NCI-H2029 (cell line): ENCODE data around the gene LRIT2.
"Not testable (repeated sequence)": the region's sequence is repeated elsewhere in the genome, so short reads cannot be mapped to it uniquely, and the experiment has no call there.

Experiments
- DNase-seq: peaks from one replicate; lab custom pipeline; 2025; lab: John Stamatoyannopoulos, UW

LRIT2 gene

GRCh38 chr10:84184517-84184916 lies 40.8 kb downstream of the LRIT2 start:
- DNase-seq = no peak

DNA sequence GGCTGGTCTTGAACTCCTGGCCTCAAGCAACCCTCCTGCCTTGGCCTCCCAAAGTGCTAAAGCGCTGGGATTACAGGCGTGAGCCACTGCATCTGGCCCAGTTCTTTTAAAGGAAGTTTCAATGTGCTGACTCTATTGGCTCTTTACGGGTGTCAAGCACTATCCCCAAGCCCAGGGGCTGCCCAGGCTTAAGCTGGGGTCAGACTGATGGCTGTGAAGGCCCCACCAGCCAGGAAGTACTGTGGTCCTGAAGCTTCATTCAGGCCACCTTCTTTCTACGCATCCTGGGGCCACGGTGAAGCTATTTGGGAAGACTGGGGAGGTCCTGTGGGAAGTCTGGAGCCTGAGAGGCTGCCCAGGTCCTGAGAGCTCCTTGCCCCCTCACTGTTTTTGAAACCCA lies 43.7 kb downstream of the LRIT2 start:
- DNase-seq = no peak

DNA sequence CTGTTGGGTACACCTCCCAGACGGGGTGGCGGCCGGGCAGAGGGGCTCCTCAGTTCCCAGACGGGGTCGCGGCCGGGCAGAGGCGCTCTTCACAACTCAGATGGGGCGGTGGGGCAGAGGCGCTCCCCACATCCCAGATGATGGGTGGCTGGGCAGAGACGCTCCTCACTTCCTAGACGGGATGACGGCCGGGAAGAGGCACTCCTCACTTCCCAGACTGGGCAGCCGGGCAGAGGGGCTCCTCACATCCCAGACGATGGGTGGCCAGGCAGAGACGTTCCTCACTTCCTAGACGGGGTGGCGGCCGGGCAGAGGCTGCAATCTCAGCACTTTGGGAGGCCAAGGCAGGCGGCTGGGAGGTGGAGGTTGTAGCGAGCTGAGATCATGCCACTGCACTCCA lies 45.0 kb downstream of the LRIT2 start:
- not testable (repeated sequence) for DNase-seq

GRCh38 chr10:84179059-84179710 lies 46.2 kb downstream of the LRIT2 start:
- peak; percentile 62 for DNase-seq

- DNase-seq = no peak
These were observed 47.2 kb downstream of the LRIT2 start for GRCh38 chr10:84178160-84178609.

- no peak for DNase-seq
These were observed 47.7 kb downstream of the LRIT2 start for GRCh38 chr10:84177541-84178141.

DNA sequence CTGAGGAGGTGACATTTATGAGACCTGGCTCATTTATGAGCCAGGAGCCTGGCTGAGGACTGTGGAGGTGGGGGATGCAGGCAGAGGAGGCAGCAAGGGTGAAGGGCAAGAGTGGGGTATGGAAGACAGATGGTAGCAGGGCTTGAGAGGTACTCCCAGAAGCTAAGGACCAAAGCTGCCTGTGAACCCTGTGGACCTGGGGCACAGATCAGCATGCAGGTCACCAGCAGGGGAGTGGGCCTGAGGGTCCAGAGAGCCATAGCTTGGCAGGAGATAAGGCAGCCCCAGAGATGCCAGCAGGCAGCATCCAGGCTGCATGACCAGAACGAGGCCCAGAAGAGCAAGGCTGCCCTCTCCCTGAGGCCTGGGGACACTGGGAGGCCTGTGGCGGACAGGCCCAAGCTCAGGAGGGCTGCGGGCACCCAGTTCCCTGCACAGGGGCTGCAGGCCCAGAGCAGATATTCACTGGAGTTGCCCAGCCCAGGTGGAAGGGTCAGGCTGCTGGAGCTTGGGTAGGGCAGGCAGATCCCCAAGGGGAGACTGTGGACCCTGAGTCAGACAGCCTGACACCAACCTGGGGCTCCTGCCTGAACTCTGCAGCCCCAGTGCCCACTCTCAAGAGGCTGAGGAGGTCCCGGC lies 48.4 kb downstream of the LRIT2 start:
- DNase-seq = no peak

DNA sequence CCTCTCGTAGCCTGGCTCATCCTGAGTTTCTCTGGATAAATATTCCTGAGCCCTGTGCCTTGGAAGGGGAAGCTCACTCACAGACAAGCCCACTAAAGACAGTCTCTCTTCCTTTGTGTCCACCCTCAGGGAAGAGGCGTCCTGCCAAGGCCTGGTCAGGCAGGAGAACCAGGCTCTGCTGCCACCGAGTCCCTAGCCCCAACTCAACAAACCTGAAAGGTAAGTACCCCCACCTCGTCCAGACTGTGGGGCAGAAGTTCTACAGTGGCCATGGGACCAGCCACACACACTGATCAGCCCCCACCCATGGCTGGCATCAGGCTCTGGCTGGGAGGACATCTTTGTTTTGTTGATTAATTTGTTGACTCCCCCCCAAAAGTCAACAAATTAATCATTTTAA lies 49.0 kb downstream of the LRIT2 start:
- DNase-seq = no peak

- DNase-seq = no peak
These were observed 49.9 kb downstream of the LRIT2 start for GRCh38 chr10:84175436-84175835.

DNA sequence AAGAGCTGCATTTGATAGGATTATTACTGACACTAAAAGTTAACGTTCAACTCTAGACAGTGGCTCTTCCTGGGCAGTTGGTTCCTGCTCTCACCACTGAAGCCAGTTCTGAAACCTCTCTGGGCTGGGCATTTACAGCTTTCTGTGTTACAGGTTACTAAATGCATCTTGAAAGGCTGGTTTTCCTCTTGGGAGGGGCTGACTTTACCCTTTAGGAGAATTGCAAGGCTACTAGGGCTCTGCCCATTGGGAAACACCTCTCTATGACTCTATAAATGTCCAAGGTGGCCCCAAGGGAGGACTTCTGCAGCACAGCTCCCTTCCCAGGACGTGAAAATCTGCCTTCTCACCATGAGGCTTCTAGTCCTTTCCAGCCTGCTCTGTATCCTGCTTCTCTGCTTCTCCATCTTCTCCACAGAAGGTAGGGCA lies 51.8 kb downstream of the LRIT2 start, which contains the start of gene GPR15LG:
Gene GPR15LG, plus strand, starts transcription at position 301 of the 429 bp plus-strand sequence. Its CDS starts 51 bp downstream, at position 352.
- DNase-seq = no peak

GRCh38 chr10:84172467-84173356 lies 52.6 kb downstream of the LRIT2 start:
- no peak for DNase-seq

DNA sequence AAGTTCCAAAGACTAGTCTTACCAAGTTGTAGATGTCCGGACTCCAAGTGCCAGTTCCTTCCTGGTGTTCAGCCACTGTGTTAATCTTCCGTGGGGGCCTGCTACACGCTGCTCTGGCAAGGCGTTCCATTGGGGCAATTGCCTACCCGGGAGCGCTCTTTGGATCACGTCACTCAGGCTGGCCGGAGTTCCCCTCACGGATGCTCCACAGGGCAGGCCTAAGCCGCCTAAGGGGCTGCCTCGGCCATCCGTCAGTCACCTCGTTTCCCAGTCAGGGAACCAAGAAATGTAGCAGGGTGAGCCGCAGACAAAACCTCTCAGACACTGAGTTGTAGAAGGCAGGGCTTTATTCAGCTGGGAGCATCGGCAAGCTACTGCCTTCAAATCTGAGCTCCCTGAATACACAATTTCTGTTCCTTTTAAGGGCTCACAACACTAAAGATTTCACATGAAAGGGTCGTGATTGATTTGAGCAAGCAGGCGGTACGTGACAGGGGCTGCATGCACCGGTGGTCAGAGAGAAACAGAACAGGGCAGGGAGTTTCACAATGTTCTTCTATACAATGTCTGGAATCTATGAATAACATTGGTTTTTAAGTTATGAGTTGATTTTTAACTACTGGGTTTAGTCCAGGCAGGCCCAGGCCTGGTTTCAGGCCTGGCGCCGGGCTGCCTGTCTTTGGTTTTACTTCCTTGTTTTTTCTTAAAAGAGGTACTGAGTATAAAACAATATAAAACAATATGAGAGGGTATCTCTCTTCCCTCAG lies 53.5 kb downstream of the LRIT2 start:
- DNase-seq = not testable (repeated sequence)

GRCh38 chr10:84171237-84171636 lies 54.1 kb downstream of the LRIT2 start:
- DNase-seq = not testable (repeated sequence)
